Stimulated activated CD8-positive, alpha-beta memory T cell treated with anti-CD3 and anti-CD28 coated beads, Interleukin-4, amount 100 ng/mL, for 1 hour (primary cell): Measurements from ENCODE around the gene HSPA4.
"Not testable (repeated sequence)": the region's sequence is repeated elsewhere in the genome, so short reads cannot be mapped to it uniquely, and the experiment has no call there.

Experiments
- DNase-seq, 2 donors: peaks; one replicate each; pipeline ENCODE4 v3.0.0-alpha.2; 2020; ENCODE audit warnings: low read depth in 2 of 2, low spot score in 1 of 2

The HSPA4 gene

GRCh38 chr5:133049726-133050048 lies 2.1 kb upstream of the HSPA4 start:
- DNase-seq: no peak

GRCh38 chr5:133050521-133050920 lies 1.3 kb upstream of the HSPA4 start:
- DNase-seq: no peak

- no peak for DNase-seq
Measured at GRCh38 chr5:133051061-133051541, 712 bp upstream of the HSPA4 start.

- peak; percentile 9 to 28 for DNase-seq
Measured at GRCh38 chr5:133052317-133053175, 733 bp downstream of the HSPA4 start.

GRCh38 chr5:133053448-133053847 lies 1.6 kb downstream of the HSPA4 start:
- no peak for DNase-seq

- no peak for DNase-seq
Measured at GRCh38 chr5:133054697-133055471, 3.1 kb downstream of the HSPA4 start.

- DNase-seq: no peak
Measured at GRCh38 chr5:133056891-133057290, 5.1 kb downstream of the HSPA4 start.

- DNase-seq: no peak
Measured at GRCh38 chr5:133059621-133060020, 7.8 kb downstream of the HSPA4 start.

GRCh38 chr5:133062276-133062675 lies 10.5 kb downstream of the HSPA4 start:
- no peak for DNase-seq

GRCh38 chr5:133063965-133064364 lies 12.2 kb downstream of the HSPA4 start:
- DNase-seq: no peak

- DNase-seq: no peak
Measured at GRCh38 chr5:133065471-133065870, 13.7 kb downstream of the HSPA4 start.

GRCh38 chr5:133066045-133066444 lies 14.2 kb downstream of the HSPA4 start:
- no peak for DNase-seq

- no peak for DNase-seq
Measured at GRCh38 chr5:133072021-133072420, 20.2 kb downstream of the HSPA4 start.

- DNase-seq: no peak
Measured at GRCh38 chr5:133075572-133076536, 24.0 kb downstream of the HSPA4 start.

- no peak for DNase-seq
Measured at GRCh38 chr5:133079048-133079447, 27.2 kb downstream of the HSPA4 start.

GRCh38 chr5:133081036-133081435 lies 29.2 kb downstream of the HSPA4 start:
- DNase-seq: no peak

GRCh38 chr5:133081703-133082102 lies 29.9 kb downstream of the HSPA4 start:
- no peak for DNase-seq

GRCh38 chr5:133082128-133082527 lies 30.3 kb downstream of the HSPA4 start:
- no peak for DNase-seq

GRCh38 chr5:133083901-133084300 lies 32.1 kb downstream of the HSPA4 start:
- no peak for DNase-seq

- DNase-seq: not testable (repeated sequence)
Measured at GRCh38 chr5:133085171-133085570, 33.4 kb downstream of the HSPA4 start.

GRCh38 chr5:133086366-133086875 lies 34.6 kb downstream of the HSPA4 start:
- DNase-seq: no peak
